HEK293T (cell line): Measurements from ENCODE around the gene ATP9B.

Experiments used
- CTCF ChIA-PET: fragments of 350-600 bp; formaldehyde crosslinking; extraction: SDS; loops from one replicate; lab custom pipeline; 2021; ENCODE audit warnings: antibody characterized with exemption, inconsistent platforms; lab: Yijun Ruan, JAX
- POLR2A ChIA-PET: fragments of 350-600 bp; formaldehyde crosslinking; extraction: SDS; loops from one replicate; lab custom pipeline; 2020; ENCODE audit warnings: antibody characterized with exemption, inconsistent platforms; lab: Yijun Ruan, JAX
- DNase-seq: peaks from one replicate; pipeline ENCODE4 v3.0.0; 2012; ENCODE audit warnings: mixed read lengths; ENCODE audit errors: extremely low spot score
- ARNT ChIP-seq: fragments of 450-650 bp; IDR thresholded peaks from 2 replicates; pipeline ENCODE4 v1.6.1; 2017; ENCODE audit warnings: mild to moderate bottlenecking
- BHLHE40 ChIP-seq: fragments of 450-650 bp; IDR thresholded peaks from 2 replicates; pipeline ENCODE4 v1.6.1; 2016; ENCODE audit warnings: mild to moderate bottlenecking, moderate library complexity, borderline replicate concordance
- CTBP1 ChIP-seq: fragments of 450-650 bp; IDR thresholded peaks from 2 replicates; pipeline ENCODE4 v1.6.1; 2016; ENCODE audit warnings: borderline replicate concordance
- ELF4 ChIP-seq: fragments of 450-650 bp; IDR thresholded peaks from 2 replicates; pipeline ENCODE4 v1.6.1; 2017; ENCODE audit warnings: antibody characterized with exemption
- FOXA1 ChIP-seq: fragments of 450-650 bp; IDR thresholded peaks from 2 replicates; pipeline ENCODE4 v1.6.1; 2016; ENCODE audit warnings: mild to moderate bottlenecking
- FOXK2 ChIP-seq: fragments of 450-650 bp; IDR thresholded peaks from 2 replicates; pipeline ENCODE4 v1.6.1; 2016; ENCODE audit warnings: mild to moderate bottlenecking
- FOXM1 ChIP-seq: fragments of 450-650 bp; IDR thresholded peaks from 2 replicates; pipeline ENCODE4 v1.6.1; 2017; ENCODE audit warnings: mild to moderate bottlenecking, borderline replicate concordance
- HDGF ChIP-seq: fragments of 450-650 bp; IDR thresholded peaks from 2 replicates; pipeline ENCODE4 v1.6.1; 2017; ENCODE audit warnings: antibody characterized with exemption, borderline replicate concordance
- L3MBTL2 ChIP-seq: fragments of 450-650 bp; conservative IDR thresholded peaks from 2 replicates; pipeline ENCODE4 v1.6.1; 2016; ENCODE audit warnings: mild to moderate bottlenecking
- LEF1 ChIP-seq: fragments of 450-650 bp; IDR thresholded peaks from 2 replicates; pipeline ENCODE4 v1.6.1; 2017; ENCODE audit warnings: mild to moderate bottlenecking, borderline replicate concordance
- NFRKB ChIP-seq: fragments of 450-650 bp; IDR thresholded peaks from 2 replicates; pipeline ENCODE4 v1.6.1; 2016; ENCODE audit warnings: mild to moderate bottlenecking, moderate library complexity
- SP1 ChIP-seq: fragments of 450-650 bp; IDR thresholded peaks from 2 replicates; pipeline ENCODE4 v1.6.1; 2017
- SUZ12 ChIP-seq: fragments of 450-650 bp; IDR thresholded peaks from 2 replicates; pipeline ENCODE4 v1.6.1; 2016; ENCODE audit warnings: mild to moderate bottlenecking
- TARDBP ChIP-seq: fragments of 450-650 bp; IDR thresholded peaks from 2 replicates; pipeline ENCODE4 v1.6.1; 2016
- ZNF384 ChIP-seq: fragments of 450-650 bp; IDR thresholded peaks from 2 replicates; pipeline ENCODE4 v1.6.1; 2016
- TF ChIP-seq, protein P1 (sequence below): fragments of 450-650 bp; IDR thresholded peaks from 2 replicates; pipeline ENCODE4 v1.6.1; 2016

ATP9B gene

DNA sequence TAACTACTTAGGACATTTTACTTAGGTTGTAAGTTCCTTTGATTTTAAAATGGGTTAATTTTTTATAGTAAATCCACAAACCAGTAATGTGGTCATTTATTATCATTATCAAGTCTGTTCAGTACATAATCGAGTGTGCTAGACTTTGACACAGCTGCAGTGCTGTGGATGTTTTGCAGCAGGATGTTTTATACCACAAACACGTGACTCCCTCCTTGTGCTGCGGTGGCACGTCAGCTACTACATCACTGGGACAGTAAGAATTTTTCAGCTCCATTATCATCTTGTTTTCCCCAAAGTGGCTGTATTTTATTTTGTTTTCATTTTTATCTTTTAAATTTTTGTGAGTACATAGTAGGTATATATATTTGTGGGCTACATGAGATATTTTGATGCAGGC lies 70.0 kb downstream of the ATP9B start:
- no peak for DNase-seq
- TF ChIP-seq FOXK2: no peak
- ChIA-PET POLR2A (no interaction called here), CTCF (no interaction called here)

GRCh38 chr18:79147014-79147413 lies 77.8 kb downstream of the ATP9B start:
- DNase-seq: no peak
- ChIA-PET CTCF (no interaction called here), POLR2A (no interaction called here)
- no peak for TF ChIP-seq SUZ12
- TF ChIP-seq FOXA1: no peak
- TF ChIP-seq SP1: no peak

DNA sequence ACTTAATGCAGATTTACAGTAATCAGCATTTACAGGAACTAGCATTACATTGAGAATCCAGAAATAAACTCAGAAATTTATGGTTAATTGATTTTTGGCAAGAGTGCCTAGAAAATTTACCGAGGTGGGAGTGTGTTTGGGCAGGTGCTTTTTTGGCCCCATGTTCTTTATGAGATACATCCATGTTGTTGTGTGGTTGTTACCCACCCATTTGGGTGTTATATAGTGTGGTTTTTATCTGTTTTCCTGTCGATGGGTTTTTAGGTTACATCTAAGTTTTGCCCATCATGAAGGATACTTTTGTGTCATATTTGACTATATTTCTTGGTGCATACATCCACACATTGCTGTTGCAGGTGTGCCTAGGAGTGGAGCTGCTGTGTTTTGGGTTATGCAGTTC lies 82.0 kb downstream of the ATP9B start:
- TF ChIP-seq SP1: no peak
- TF ChIP-seq NFRKB: no peak
- no peak for TF ChIP-seq CTBP1
- TF ChIP-seq SUZ12: no peak
- no peak for TF ChIP-seq FOXK2
- TF ChIP-seq LEF1: no peak
- no peak for TF ChIP-seq HDGF
- POLR2A ChIA-PET: no interaction called here
- DNase-seq: no peak
- CTCF ChIA-PET: no interaction called here

DNA sequence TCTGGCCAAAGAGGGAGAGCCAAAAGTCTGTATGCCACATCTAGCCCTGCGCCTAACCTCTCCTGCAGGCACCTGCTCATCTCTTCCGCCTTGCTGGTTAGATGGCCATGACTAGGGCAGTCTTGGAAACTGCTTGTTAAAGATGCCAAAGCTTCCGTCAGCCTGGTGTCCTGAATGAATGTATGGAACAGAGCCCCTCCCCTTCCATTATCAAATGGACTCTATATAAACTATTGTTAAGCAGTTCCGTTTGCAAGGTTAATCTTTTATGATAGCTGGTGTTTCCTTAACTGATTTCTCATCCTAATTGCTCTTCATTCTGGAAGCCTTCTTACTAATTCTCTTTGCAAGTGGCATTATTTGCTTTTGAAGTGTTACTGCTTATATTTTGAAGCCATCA lies 87.1 kb downstream of the ATP9B start:
- POLR2A ChIA-PET: no interaction called here
- no peak for TF ChIP-seq FOXA1
- no peak for TF ChIP-seq ZNF384
- no peak for TF ChIP-seq ARNT
- no peak for TF ChIP-seq TARDBP
- no peak for TF ChIP-seq LEF1
- no peak for TF ChIP-seq FOXK2
- no peak for TF ChIP-seq CTBP1
- TF ChIP-seq SUZ12: no peak
- TF ChIP-seq, protein P1, sequence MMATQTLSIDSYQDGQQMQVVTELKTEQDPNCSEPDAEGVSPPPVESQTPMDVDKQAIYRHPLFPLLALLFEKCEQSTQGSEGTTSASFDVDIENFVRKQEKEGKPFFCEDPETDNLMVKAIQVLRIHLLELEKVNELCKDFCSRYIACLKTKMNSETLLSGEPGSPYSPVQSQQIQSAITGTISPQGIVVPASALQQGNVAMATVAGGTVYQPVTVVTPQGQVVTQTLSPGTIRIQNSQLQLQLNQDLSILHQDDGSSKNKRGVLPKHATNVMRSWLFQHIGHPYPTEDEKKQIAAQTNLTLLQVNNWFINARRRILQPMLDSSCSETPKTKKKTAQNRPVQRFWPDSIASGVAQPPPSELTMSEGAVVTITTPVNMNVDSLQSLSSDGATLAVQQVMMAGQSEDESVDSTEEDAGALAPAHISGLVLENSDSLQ: no peak
- no peak for TF ChIP-seq FOXM1
- no peak for TF ChIP-seq SP1
- TF ChIP-seq HDGF: no peak
- TF ChIP-seq NFRKB: no peak
- no peak for TF ChIP-seq L3MBTL2

DNA sequence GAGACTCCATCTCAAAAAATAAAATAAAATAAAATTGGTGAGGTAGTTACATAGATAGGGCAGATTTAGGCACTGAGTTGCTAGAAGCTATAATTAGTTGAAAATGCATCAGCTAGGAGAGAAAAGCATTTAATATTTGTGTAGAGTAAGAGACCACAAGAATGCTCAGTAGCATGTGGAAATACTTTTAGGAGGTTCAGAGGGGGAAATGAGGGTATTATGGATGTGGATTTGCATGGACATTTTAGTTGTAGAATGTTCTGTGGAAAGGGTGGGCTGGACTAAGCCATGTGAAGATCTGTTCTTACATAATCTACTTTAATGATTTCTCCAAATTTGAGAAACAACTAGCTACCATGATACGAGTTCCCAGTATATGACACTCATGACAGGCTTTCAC lies 95.5 kb downstream of the ATP9B start:
- CTCF ChIA-PET: no interaction called here
- DNase-seq: no peak
- POLR2A ChIA-PET: no interaction called here

More for the DNA sequence above, 87.1 kb downstream of the ATP9B start:
- CTCF ChIA-PET: no interaction called here
- no peak for DNase-seq

GRCh38 chr18:79166702-79167101 lies 97.5 kb downstream of the ATP9B start:
- TF ChIP-seq HDGF: no peak
- TF ChIP-seq L3MBTL2: no peak
- TF ChIP-seq LEF1: no peak
- TF ChIP-seq ELF4: no peak
- TF ChIP-seq FOXA1: no peak
- no peak for TF ChIP-seq BHLHE40
- no peak for TF ChIP-seq SP1
- TF ChIP-seq TARDBP: no peak
- TF ChIP-seq, protein P1: no peak
- no peak for TF ChIP-seq FOXM1
- TF ChIP-seq NFRKB: no peak
- TF ChIP-seq ARNT: no peak
- no peak for TF ChIP-seq ZNF384
- no peak for TF ChIP-seq FOXK2
- TF ChIP-seq CTBP1: no peak
- no peak for TF ChIP-seq SUZ12
- CTCF ChIA-PET: no interaction called here
- no peak for DNase-seq
- POLR2A ChIA-PET: no interaction called here

More for the DNA sequence above, 95.5 kb downstream of the ATP9B start:
- TF ChIP-seq SP1 (no peak), TARDBP (no peak), FOXA1 (no peak), BHLHE40 (no peak), FOXK2 (no peak), FOXM1 (no peak), CTBP1 (no peak), SUZ12 (no peak), ZNF384 (no peak), HDGF (no peak), L3MBTL2 (no peak), ELF4 (no peak), NFRKB (no peak), LEF1 (no peak), ARNT (no peak)
- TF ChIP-seq, protein P1: no peak

DNA sequence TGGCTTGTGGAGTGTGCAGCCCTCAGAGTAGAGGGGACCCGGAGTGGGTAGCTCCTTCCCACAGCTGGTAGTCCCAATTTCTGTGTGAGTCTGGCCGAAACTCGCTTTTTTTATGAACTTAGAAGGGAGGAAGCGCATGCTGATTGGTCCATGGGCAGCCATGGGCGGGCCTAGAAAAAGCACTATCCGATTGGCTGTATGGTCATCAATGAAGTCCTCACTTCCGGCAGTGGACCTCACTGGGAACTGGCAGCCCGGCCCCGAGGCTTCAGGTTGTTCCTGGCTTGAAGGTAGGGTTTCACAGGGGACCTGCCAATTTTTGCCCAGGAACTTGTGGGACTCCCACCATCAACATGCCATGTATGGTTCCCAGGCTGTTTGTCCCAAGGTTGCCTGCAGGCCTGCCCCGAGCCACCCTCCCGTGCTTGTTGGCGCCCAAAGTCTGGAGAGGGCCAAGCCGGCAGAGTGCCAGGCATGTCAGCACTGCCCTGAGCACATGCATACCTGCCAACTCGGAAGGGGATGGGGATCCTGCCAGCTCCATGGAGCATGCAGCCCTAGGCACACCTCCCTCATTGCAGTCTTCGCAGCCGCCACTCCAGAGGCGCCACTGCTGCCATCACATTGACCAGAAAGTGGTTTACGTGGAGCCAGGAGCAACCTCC lies 98.5 kb downstream of the ATP9B start:
- TF ChIP-seq, protein P1: no peak
- TF ChIP-seq TARDBP (no peak), LEF1 (no peak), CTBP1 (no peak)
- POLR2A ChIA-PET: no interaction called here
- CTCF ChIA-PET: no interaction called here
- no peak for DNase-seq
